Measurements from ENCODE around the gene MBTD1. TPM values are rescaled to one million over a fixed set of nuclear protein-coding genes. Genes with fewer than 3 reads are reported as not detected.

Gene MBTD1
- total and polyA plus RNA-seq, 2 of the 8 experiments (the other 6 are each of a cell fraction or from before 2014, with no cell fraction given) = 20.3 to 51.4 TPM

GRCh38 chr17:51299859-51300258 is 40.0 kb upstream of the MBTD1 start:
- H3K27me3 ChIP-seq (replicated peaks in 1 of 4; ENCODE audit: control insufficient read depth in 3 of 4, extremely low read depth in 1 of 4, insufficient read depth in 3 of 4, low read length in 3 of 4) = no peaks in the 10 kb centered on the region
- H2BK15ac ChIP-seq (ENCODE audit: low read length) = no peak overlapping the region
- no peaks in the 10 kb centered on the region for H4K20me1 ChIP-seq (replicated peaks in 1 of 2; ENCODE audit: control insufficient read depth in 1 of 2, insufficient read depth in 2 of 2, low read length in 2 of 2)
- no peak overlapping the region for H2BK120ac ChIP-seq (replicated peaks; ENCODE audit: low read depth, low read length)
- no peak overlapping the region for H2AFZ ChIP-seq (ENCODE audit: low read length)
- no peak overlapping the region for H2BK12ac ChIP-seq (ENCODE audit: low read depth, low read length)
- H3K23me2 ChIP-seq (ENCODE audit: low read depth, low read length) = no peaks in the 10 kb centered on the region; the same call in 1 of the 2 replicates
- POLR2A ChIA-PET (ENCODE audit: partially characterized antibody) = interaction anchor here (2.2 kb wide), 1 partner anchor 11 kb away, joined by 8 read pairs; no protein-coding TSS in a partner anchor
- H3K14ac ChIP-seq (ENCODE audit: insufficient read length) = no peak overlapping the region
- no peak for FAIRE-seq
- H3K4me1 ChIP-seq (replicated peaks in 1 of 4; ENCODE audit: control insufficient read depth in 3 of 4, insufficient read depth in 4 of 4, low read length in 3 of 4) = peaks cover 0 to 11% (median 3%) of the 10 kb centered on the region in 4 experiments; a peak in 2 of 7 replicates
- H2BK20ac ChIP-seq (ENCODE audit: low read length) = no peak overlapping the region
- H4K5ac ChIP-seq (ENCODE audit: insufficient read length, low read depth, low read length) = no peak overlapping the region
- H3K9me3 ChIP-seq (ENCODE audit: insufficient read depth in 2 of 2, low read depth in 1 of 2, low read length in 1 of 2) = no peaks in the 10 kb centered on the region
- peaks cover 0 to 9% (median 5%) of the 10 kb centered on the region in 4 experiments; a peak in 4 of 8 replicates for H3K36me3 ChIP-seq (ENCODE audit: control insufficient read depth in 2 of 4, insufficient read depth in 4 of 4, low read length in 3 of 4)
- TF ChIP-seq, protein P1, sequence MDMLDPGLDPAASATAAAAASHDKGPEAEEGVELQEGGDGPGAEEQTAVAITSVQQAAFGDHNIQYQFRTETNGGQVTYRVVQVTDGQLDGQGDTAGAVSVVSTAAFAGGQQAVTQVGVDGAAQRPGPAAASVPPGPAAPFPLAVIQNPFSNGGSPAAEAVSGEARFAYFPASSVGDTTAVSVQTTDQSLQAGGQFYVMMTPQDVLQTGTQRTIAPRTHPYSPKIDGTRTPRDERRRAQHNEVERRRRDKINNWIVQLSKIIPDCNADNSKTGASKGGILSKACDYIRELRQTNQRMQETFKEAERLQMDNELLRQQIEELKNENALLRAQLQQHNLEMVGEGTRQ (IDR thresholded peaks at IDR 0.05; ENCODE audit: low read length) = no peak
- TF ChIP-seq CHD1 (IDR thresholded peaks at IDR 0.05; ENCODE audit: low read depth, low read length) = no peak
- no peak for TF ChIP-seq TAF1 (IDR thresholded peaks at IDR 0.05; ENCODE audit: low read depth, low read length)
- no peak for TF ChIP-seq CHD2 (IDR thresholded peaks at IDR 0.05; ENCODE audit: low read length)
- TF ChIP-seq RFX5 (IDR thresholded peaks at IDR 0.05; ENCODE audit: borderline replicate concordance, low read depth, low read length) = no peak
- no peak for TF ChIP-seq SIN3A (conservative IDR thresholded peaks at IDR 0.05 in 1 of 2, IDR thresholded peaks at IDR 0.05 in 1 of 2; ENCODE audit: low read depth in 1 of 2, low read length in 2 of 2)
- no peak overlapping the region; the same call in 1 of the 2 replicates for H3K27ac ChIP-seq (ENCODE audit: low read depth, low read length)
- no peak overlapping the region for H3K9ac ChIP-seq (replicated peaks in 1 of 4; ENCODE audit: extremely low read depth in 1 of 4, low read depth in 3 of 4, low read length in 3 of 4)
- H3K79me1 ChIP-seq (ENCODE audit: low read depth, low read length) = no peaks in the 10 kb centered on the region
- CTCF ChIA-PET (ENCODE audit: partially characterized antibody) = interaction anchor here (0.6 to 3.8 kb wide), 17 partner anchors 12 to 407 kb away, joined by 3 to 42 read pairs (median 5); no protein-coding TSS in a partner anchor
- no peak overlapping the region for H3K56ac ChIP-seq (replicated peaks; ENCODE audit: insufficient read length, low read depth, low read length)
- no peak for DNase-seq (ENCODE audit: low read depth in 1 of 2, low spot score in 2 of 2)
- H3K23ac ChIP-seq (ENCODE audit: insufficient read length) = no peak overlapping the region
- H3K4me2 ChIP-seq (ENCODE audit: insufficient read depth in 1 of 2, low read depth in 2 of 2, low read length in 2 of 2) = no peak overlapping the region
- H2BK5ac ChIP-seq (ENCODE audit: low read depth, low read length) = no peak overlapping the region
- H4K91ac ChIP-seq (replicated peaks; ENCODE audit: insufficient read length, low read length) = no peak overlapping the region
- H4K8ac ChIP-seq (ENCODE audit: extremely low read depth, insufficient read depth, low read length) = no peak overlapping the region
- WGBS, 2 experiments (ENCODE audit: extremely low coverage in 1 of 2, insufficient coverage in 1 of 2, insufficient read length in 1 of 2, insufficient replicate concordance in 2 of 2, low coverage in 1 of 2, low lambda C conversion rate in 2 of 2, missing lambda C conversion rate in 1 of 2) = 90% methylated on average over 4 of the region's 4 CpGs; no CpG with 5 or more reads in 1 of the 2 experiments
- H3K18ac ChIP-seq (ENCODE audit: extremely low read depth, low read length) = no peak overlapping the region
- no peak overlapping the region for H3K4me3 ChIP-seq (ENCODE audit: extremely low read depth in 1 of 4, insufficient read depth in 2 of 4, low read depth in 3 of 4, low read length in 4 of 4)
- no peak overlapping the region for H3K4ac ChIP-seq (replicated peaks; ENCODE audit: insufficient read length, low read depth, low read length)
- H3K79me2 ChIP-seq (ENCODE audit: control insufficient read depth in 1 of 2, insufficient read depth in 2 of 2, low read length in 2 of 2) = peaks cover 0 to 2% of the 10 kb centered on the region in 2 experiments; a peak in 1 of 4 replicates
- H2AK5ac ChIP-seq (ENCODE audit: low read depth, low read length) = no peak overlapping the region
